OCI-LY7 (cell line): ENCODE results near the gene ANKRD30B. TPM values are rescaled to one million over a fixed set of nuclear protein-coding genes. Genes with fewer than 3 reads are reported as not detected.
"Not testable (repeated sequence)": the region's sequence is repeated elsewhere in the genome, so short reads cannot be mapped to it uniquely, and the experiment has no call there.

Source experiments
- BruUV-seq: library from RNA; stranded (reverse); fragments of 400-500 nt; replicated peaks from 2 replicates; lab custom pipeline; 2021; lab: Mats Ljungman, UMichigan
- CTCF ChIA-PET: fragments of 300-600 bp; sonication (Branson Sonifier 250); formaldehyde crosslinking; loops from one replicate; lab custom pipeline; 2022; ENCODE audit warnings: antibody characterized with exemption; ENCODE audit not compliant: unreplicated experiment; lab: Charles Lee
- POLR2A ChIA-PET: fragments of 300-600 bp; sonication (Branson Sonifier 250); formaldehyde crosslinking; loops from one replicate; lab custom pipeline; 2022; ENCODE audit warnings: antibody characterized with exemption; lab: Charles Lee
- DNase-seq: peaks from one replicate; pipeline ENCODE4 v3.0.0-alpha.2; 2015; ENCODE audit warnings: low spot score
- H2AFZ ChIP-seq: fragments of 200-600 bp; sonication (generic), shearing (Covaris generic); 2 replicates; pipeline ENCODE4 v1.6.1; 2014; ENCODE audit warnings: mild to moderate bottlenecking, antibody characterized with exemption, low read length, moderate library complexity
- H3K27ac ChIP-seq: fragments of 200-600 bp; sonication (generic); 2 replicates; pipeline ENCODE4 v1.5.1; 2014; ENCODE audit warnings: mixed run types, low read depth, mild to moderate bottlenecking, moderate library complexity, low read length, inconsistent platforms; ENCODE audit not compliant: poor library complexity, severe bottlenecking
- H3K36me3 ChIP-seq: fragments of 200-600 bp; sonication (generic); 2 replicates; pipeline ENCODE4 v1.6.1; 2014; ENCODE audit warnings: mild to moderate bottlenecking, antibody characterized with exemption, low read length, moderate library complexity, mixed read lengths; ENCODE audit not compliant: insufficient read depth
- H3K4me1 ChIP-seq: fragments of 200-600 bp; sonication (generic); 2 replicates; pipeline ENCODE4 v1.5.1; 2014; ENCODE audit warnings: mild to moderate bottlenecking, low read length; ENCODE audit not compliant: insufficient read depth, poor library complexity, severe bottlenecking
- H3K4me2 ChIP-seq: fragments of 200-600 bp; sonication (generic); 2 replicates; pipeline ENCODE4 v1.6.1; 2014; ENCODE audit warnings: mild to moderate bottlenecking, low read length
- H3K4me3 ChIP-seq: fragments of 200-600 bp; sonication (generic); 2 replicates; pipeline ENCODE4 v1.5.1; 2014; ENCODE audit warnings: mild to moderate bottlenecking, low read depth, low read length; ENCODE audit not compliant: poor library complexity, severe bottlenecking
- H3K79me2 ChIP-seq: fragments of 200-600 bp; sonication (generic); 2 replicates; pipeline ENCODE4 v1.6.1; 2016; ENCODE audit warnings: low read depth, mild to moderate bottlenecking, low read length, moderate library complexity, mixed read lengths; ENCODE audit not compliant: insufficient read depth
- H3K9me2 ChIP-seq: fragments of 200-600 bp; sonication (generic); 2 replicates; pipeline ENCODE4 v1.6.1; 2016; ENCODE audit warnings: mild to moderate bottlenecking, low read length, mixed read lengths; ENCODE audit not compliant: insufficient read depth
- H3K9me3 ChIP-seq: fragments of 200-600 bp; sonication (generic); 2 replicates; pipeline ENCODE4 v1.6.1; 2014; ENCODE audit warnings: mild to moderate bottlenecking, mixed run types, low read length, mixed read lengths
- H4K20me1 ChIP-seq: fragments of 200-600 bp; sonication (generic); 2 replicates; pipeline ENCODE4 v1.6.1; 2014; ENCODE audit warnings: mild to moderate bottlenecking, antibody characterized with exemption, low read length, moderate library complexity, mixed read lengths; ENCODE audit not compliant: insufficient read depth
- CTCF ChIP-seq: fragments of 200-600 bp; sonication (generic); conservative IDR thresholded peaks from 2 replicates; pipeline ENCODE4 v1.5.1; 2014; ENCODE audit warnings: mild to moderate bottlenecking, antibody characterized with exemption, low read length, moderate library complexity, mixed read lengths
- EZH2phosphoT487 ChIP-seq: fragments of 200-600 bp; sonication (generic); IDR thresholded peaks from 2 replicates; pipeline ENCODE4 v1.6.1; 2018; ENCODE audit warnings: low read depth, borderline replicate concordance, mild to moderate bottlenecking, mixed run types, antibody characterized with exemption, low read length, moderate library complexity, mixed read lengths
- intact Hi-C: fragments of 100-400 bp; cut with micrococcal nuclease; formaldehyde crosslinking; loops from one replicate; pipeline ENCODE4 v1.10.0; 2022; ENCODE audit not compliant: unreplicated experiment
- microRNA-seq: library from miRNA; unstranded; fragments of <30 nt; microRNA quantifications from one replicate; pipeline ENCODE4 v1.2.0, GENCODE V29; 2022; ENCODE audit warnings: borderline replicate concordance
- small RNA-seq: library from RNA; depleted of rRNA; stranded (forward); fragments of <200 nt; gene quantifications from one replicate; pipeline ENCODE3, GENCODE V24; 2014
- total RNA-seq, 2 experiments: library from RNA; depleted of rRNA in 1 of 2; stranded (reverse); fragments of >200 nt in 1 of 2; shearing (Covaris generic) in 1 of 2; gene quantifications; 2 replicates each; pipeline ENCODE4 v1.2.3, GENCODE V29; 2014 to 2022

Gene ANKRD30B
- total RNA-seq, 2 experiments from 2014 or later: not detected

- 0 out of 2 replicates have a peak, but pooled peaks have one; percentile 16 for TF ChIP-seq CTCF
- BruUV-seq, H4K20me1 ChIP-seq, intact Hi-C loops, H2AFZ ChIP-seq, H3K4me3 ChIP-seq, H3K79me2 ChIP-seq, POLR2A ChIA-PET, H3K4me1 ChIP-seq, H3K9me2 ChIP-seq, H3K4me2 ChIP-seq, H3K9me3 ChIP-seq, DNase-seq, CTCF ChIA-PET, H3K36me3 ChIP-seq, H3K27ac ChIP-seq: not testable (repeated sequence)
Measured at GRCh38 chr18:14868825-14869224, 120.9 kb downstream of the ANKRD30B start.

GRCh38 chr18:14878826-14879225, 130.9 kb downstream of the ANKRD30B start:
- H2AFZ ChIP-seq, H4K20me1 ChIP-seq, POLR2A ChIA-PET, H3K27ac ChIP-seq, DNase-seq, BruUV-seq, H3K79me2 ChIP-seq, H3K9me3 ChIP-seq, H3K4me1 ChIP-seq, H3K4me2 ChIP-seq, H3K36me3 ChIP-seq, intact Hi-C loops, CTCF ChIA-PET, H3K4me3 ChIP-seq, H3K9me2 ChIP-seq: not testable (repeated sequence)

DNA sequence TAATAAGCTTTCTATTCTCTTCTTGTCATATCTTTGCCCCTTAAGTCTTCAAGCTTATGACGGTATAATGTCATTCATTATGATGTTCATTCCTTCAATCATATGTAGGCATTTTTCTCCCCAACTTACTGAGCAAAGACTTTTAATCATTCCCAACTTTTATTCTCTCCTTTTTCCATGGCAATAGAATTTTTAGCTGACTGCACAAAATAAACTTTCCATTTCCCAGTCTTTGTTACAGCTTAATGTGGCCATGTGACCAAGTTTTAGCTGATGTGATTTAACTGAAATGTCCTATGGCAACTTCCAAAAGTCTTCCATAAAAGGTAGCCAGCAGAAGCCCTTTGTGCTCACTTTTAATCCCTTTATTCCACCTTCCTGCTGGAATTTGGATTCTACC, 152.5 kb downstream of the ANKRD30B start:
- no peak overlapping the region for H3K4me2 ChIP-seq
- no peaks in the 10 kb centered on the region for H4K20me1 ChIP-seq
- H3K9me2 ChIP-seq: no peaks in the 10 kb centered on the region
- DNase-seq: no peak
- no peaks in the 10 kb centered on the region for H3K4me1 ChIP-seq
- no peaks in the 10 kb centered on the region for H3K36me3 ChIP-seq
- no peak overlapping the region for H2AFZ ChIP-seq
- no peak overlapping the region for H3K4me3 ChIP-seq
- no peaks in the 10 kb centered on the region for H3K9me3 ChIP-seq
- TF ChIP-seq CTCF: no peak
- TF ChIP-seq EZH2phosphoT487: no peak
- POLR2A ChIA-PET: interaction anchor here (0.6 kb wide), 1 partner anchor 1767 kb away, joined by 3 read pairs; no protein-coding TSS in a partner anchor
- intact Hi-C loops: no loop called here
- BruUV-seq: no TSS peak
- no peak overlapping the region for H3K27ac ChIP-seq
- CTCF ChIA-PET: no interaction called here
- H3K79me2 ChIP-seq: no peaks in the 10 kb centered on the region

Small RNA genes lying within 50 kb of the gene (microRNA-seq; reads per million reads assigned to microRNA genes)
- not detected for gene MIR3156-2

Small RNA genes lying within 50 kb of the gene (small RNA-seq; reads per million reads assigned to genes)
- gene MIR3156-2 (not detected), gene RNU6-1210P (not detected)

Other genes starting within 250 kb of the ANKRD30B start
- gene POTEC, start 204.6 kb upstream of the ANKRD30B start, total RNA-seq (2014; rRNA removed; shearing (Covaris generic)): not detected in 2 replicates
- gene POTEC, start 204.6 kb upstream of the ANKRD30B start, total RNA-seq (2022): not detected in 2 replicates